HepG2 (cell line): Measurements from ENCODE around the gene RAET1L. TPM values are rescaled to one million over a fixed set of nuclear protein-coding genes. Genes with fewer than 3 reads are reported as not detected.

ENCODE experiments used
- ATAC-seq: fragments of 200-7000 bp; cut with Tn5 transposase; 3 replicates; pipeline ENCODE4 v1.9.1; 2020; ENCODE audit warnings: mild to moderate bottlenecking, moderate library complexity
- BruUV-seq: library from RNA; stranded (reverse); fragments of 400-500 nt; replicated peaks from 2 replicates; lab custom pipeline; 2021; lab: Mats Ljungman, UMichigan
- CTCF ChIA-PET: fragments of 300-600 bp; formaldehyde crosslinking; extraction: SDS; loops from one replicate; lab custom pipeline; 2021; ENCODE audit warnings: low total read pairs, inconsistent platforms, low intra/inter-chr PET ratio; lab: Yijun Ruan, JAX
- POLR2A ChIA-PET: fragments of 350-600 bp; sonication (Branson Sonifier 250); formaldehyde crosslinking; loops from one replicate; lab custom pipeline; 2020; ENCODE audit warnings: antibody characterized with exemption, inconsistent platforms; lab: Yijun Ruan, JAX
- DNase-seq: peaks from one replicate; pipeline ENCODE4 v3.0.0-alpha.2; 2015; ENCODE audit warnings: low spot score
- FAIRE-seq: peaks from 3 replicates; lab custom pipeline; 2011; peaks lifted over from hg19 to GRCh38; lab: Jason Lieb, UNC
- H2AFZ ChIP-seq: one replicate; pipeline ENCODE4 v1.6.1; 2011; ENCODE audit warnings: low read length, inconsistent platforms
- H3K27ac ChIP-seq: fragments of 300-600 bp; 3 replicates; pipeline ENCODE4 v1.8.0; 2011; ENCODE audit warnings: mixed run types, mild to moderate bottlenecking, mixed read lengths, low read length, inconsistent platforms; ENCODE audit not compliant: insufficient read depth; ENCODE audit errors: extremely low read length
- H3K27me3 ChIP-seq, 2 experiments: fragments of 200-600 bp in 1 of 2; 2 replicates in 1 of 2; 3 replicates in 1 of 2; pipeline versions ENCODE4 v1.6.0 to v1.8.0; 2011; ENCODE audit warnings: low read length in 2 of 2, mild to moderate bottlenecking in 2 of 2, moderate library complexity in 2 of 2, inconsistent platforms in 1 of 2; ENCODE audit not compliant: insufficient read depth in 2 of 2, control insufficient read depth in 1 of 2
- H3K36me3 ChIP-seq, 2 experiments: fragments of 200-600 bp in 1 of 2; replicated peaks in 1 of 2; 2 replicates in 1 of 2; 3 replicates in 1 of 2; pipeline versions ENCODE4 v1.5.1 to v1.8.0; 2011; ENCODE audit warnings: low read length in 2 of 2, inconsistent platforms in 1 of 2; ENCODE audit not compliant: insufficient read depth in 2 of 2, control insufficient read depth in 1 of 2
- H3K4me1 ChIP-seq: 2 replicates; pipeline ENCODE4 v1.5.1; 2012; ENCODE audit warnings: low read length, inconsistent platforms; ENCODE audit not compliant: insufficient read depth
- H3K4me2 ChIP-seq: 2 replicates; pipeline ENCODE4 v1.6.0; 2011; ENCODE audit warnings: low read depth, low read length, inconsistent platforms
- H3K4me3 ChIP-seq, 3 experiments: fragments of 200-600 bp in 1 of 3; sonication (generic), shearing (Covaris generic) in 1 of 3; replicated peaks in 1 of 3; 2 replicates each; pipeline ENCODE4 v1.5.1; 2011 to 2016; ENCODE audit warnings: low read length in 3 of 3, inconsistent platforms in 2 of 3, low read depth in 2 of 3, mild to moderate bottlenecking in 2 of 3, control low read depth in 1 of 3, mixed read lengths in 1 of 3; ENCODE audit not compliant: insufficient read depth in 1 of 3
- H3K79me2 ChIP-seq: one replicate; pipeline ENCODE4 v1.6.1; 2011; ENCODE audit warnings: low read length, inconsistent platforms; ENCODE audit not compliant: insufficient read depth
- H3K9ac ChIP-seq: 2 replicates; pipeline ENCODE4 v1.6.0; 2011; ENCODE audit warnings: mild to moderate bottlenecking, low read depth, low read length, inconsistent platforms; ENCODE audit not compliant: insufficient read depth
- H3K9me3 ChIP-seq: 2 replicates; pipeline ENCODE4 v1.5.1; 2012; ENCODE audit warnings: mild to moderate bottlenecking, low read length
- H4K20me1 ChIP-seq: 2 replicates; pipeline ENCODE4 v1.6.0; 2011; ENCODE audit warnings: inconsistent platforms, mild to moderate bottlenecking, low read length, moderate library complexity; ENCODE audit not compliant: insufficient read depth
- ARNT ChIP-seq: fragments of 450-650 bp; IDR thresholded peaks from 2 replicates; pipeline ENCODE4 v1.6.1; 2017
- CSRNP2 ChIP-seq: sonication (generic); formaldehyde crosslinking; conservative IDR thresholded peaks from 2 replicates; pipeline ENCODE4 v1.8.0; 2022; ENCODE audit warnings: low read depth, missing genetic modification reagents
- NFE2 ChIP-seq: sonication (generic); formaldehyde crosslinking; IDR thresholded peaks from 2 replicates; pipeline ENCODE4 v1.4.0; 2020; ENCODE audit warnings: missing genetic modification reagents
- NPAS2 ChIP-seq: sonication (generic); formaldehyde crosslinking; IDR thresholded peaks from 2 replicates; pipeline ENCODE4 v1.8.0; 2022; ENCODE audit warnings: mild to moderate bottlenecking, missing genetic modification reagents, borderline replicate concordance
- PREB ChIP-seq: sonication (generic); formaldehyde crosslinking; IDR thresholded peaks from 2 replicates; pipeline ENCODE4 v1.4.0; 2020; ENCODE audit warnings: missing genetic modification reagents
- TP53 ChIP-seq: sonication (generic); formaldehyde crosslinking; conservative IDR thresholded peaks from 2 replicates; pipeline ENCODE4 v1.4.0; 2020; ENCODE audit warnings: missing genetic modification reagents
- ZBTB21 ChIP-seq: sonication (generic); formaldehyde crosslinking; IDR thresholded peaks from 2 replicates; pipeline ENCODE4 v1.4.0; 2020; ENCODE audit warnings: missing genetic modification reagents
- ZBTB43 ChIP-seq: sonication (generic); formaldehyde crosslinking; conservative IDR thresholded peaks from 2 replicates; pipeline ENCODE4 v1.4.0; 2020; ENCODE audit warnings: missing genetic modification reagents
- ZFP36L1 ChIP-seq: sonication (generic); formaldehyde crosslinking; IDR thresholded peaks from 2 replicates; pipeline ENCODE4 v1.8.0; 2022; ENCODE audit warnings: mild to moderate bottlenecking, missing genetic modification reagents, moderate library complexity
- ZNF333 ChIP-seq: sonication (generic); formaldehyde crosslinking; IDR thresholded peaks from 2 replicates; pipeline ENCODE4 v1.4.0; 2020; ENCODE audit warnings: mild to moderate bottlenecking, missing genetic modification reagents, borderline replicate concordance
- ZNF343 ChIP-seq: sonication (generic); formaldehyde crosslinking; IDR thresholded peaks from 2 replicates; pipeline ENCODE4 v1.4.0; 2020; ENCODE audit warnings: mild to moderate bottlenecking, missing genetic modification reagents
- ZNF724P ChIP-seq: sonication (generic); formaldehyde crosslinking; IDR thresholded peaks from 2 replicates; pipeline ENCODE4 v1.8.0; 2022; ENCODE audit warnings: missing genetic modification reagents, borderline replicate concordance
- ZNF788 ChIP-seq: sonication (generic); formaldehyde crosslinking; IDR thresholded peaks from 2 replicates; pipeline ENCODE4 v1.5.0; 2020; ENCODE audit warnings: mild to moderate bottlenecking, missing genetic modification reagents, borderline replicate concordance
- ZSCAN9 ChIP-seq: IDR thresholded peaks from 2 replicates; pipeline ENCODE4 v1.6.1; 2016; ENCODE audit warnings: borderline replicate concordance
- WGBS: methylation state at CpG from one replicate; pipeline ENCODE4 v1.1.6; 2017; ENCODE audit warnings: low lambda C conversion rate; 5-methylcytosine and 5-hydroxymethylcytosine counted together
- in situ Hi-C: cut with HindIII; loops from 2 replicates; pipeline ENCODE4 v1.10.0; 2017; ENCODE audit warnings: low pct_unique_long_range_greater_than_20kb; ENCODE audit not compliant: extremely low pct_ligation_motif_present
- intact Hi-C: fragments of 100-400 bp; cut with micrococcal nuclease; formaldehyde crosslinking; loops from one replicate; pipeline ENCODE4 v1.10.0; 2022; ENCODE audit not compliant: unreplicated experiment
- polyA plus RNA-seq, 8 experiments: library from polyadenylated mRNA; depleted of rRNA in 3 of 8; stranded (reverse) in 7 of 8; unstranded in 1 of 8; fragments of >200 nt; fragmentation: Illumina TruSeq in 4 of 8; extraction: Trizol in 4 of 8; gene quantifications; 2 replicates each; pipeline versions ENCODE4 v1.2.1 to v1.2.3, GENCODE V29; 2011 to 2016; ENCODE audit warnings: low read depth in 4 of 8, missing spikeins in 1 of 8, mixed read lengths in 1 of 8; ENCODE audit not compliant: insufficient read depth in 1 of 8
- total RNA-seq, 5 experiments: library from RNA; depleted of rRNA; stranded (reverse); fragments of >200 nt; fragmentation: Illumina TruSeq; extraction: Trizol; gene quantifications; 2 replicates each; pipeline ENCODE4 v1.2.3, GENCODE V29; 2016; ENCODE audit warnings: low read depth in 1 of 5
- TF ChIP-seq, protein P1 (sequence below): sonication (generic); formaldehyde crosslinking; IDR thresholded peaks from 2 replicates; pipeline ENCODE4 v1.4.0; 2020; ENCODE audit warnings: missing genetic modification reagents
- TF ChIP-seq, protein P2 (sequence below): sonication (generic); formaldehyde crosslinking; IDR thresholded peaks from 2 replicates; pipeline ENCODE4 v1.4.0; 2020; ENCODE audit warnings: missing genetic modification reagents, mild to moderate bottlenecking, borderline replicate concordance

Gene RAET1L
- total and polyA plus RNA-seq, 2 of the 13 experiments (the other 11 are each of a cell fraction or from before 2014, with no cell fraction given), result not detected

DNA sequence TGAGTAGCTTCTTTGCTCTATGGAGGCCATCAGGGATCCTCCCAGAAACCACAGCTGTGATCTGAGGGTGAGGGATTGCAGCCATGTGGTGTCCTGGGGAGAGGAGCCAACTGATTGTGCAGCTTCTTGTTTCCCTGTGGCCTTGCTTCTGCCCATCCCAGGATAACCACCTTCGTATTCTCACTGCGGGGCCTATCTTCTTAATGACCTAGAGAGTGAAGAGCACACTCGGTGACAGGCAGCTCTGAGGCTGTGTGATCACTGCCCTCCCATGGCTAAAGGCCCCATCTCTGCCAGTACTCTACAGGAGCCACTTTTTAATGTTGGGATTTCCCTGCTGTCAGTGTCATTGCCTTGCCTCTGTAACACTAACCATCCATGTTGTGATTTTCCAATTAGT, 5.3 kb upstream of the RAET1L start:
- ATAC-seq (no peak), DNase-seq (no peak), FAIRE-seq (no peak)
- Histone ChIP-seq H3K9me3 (no peaks in the 10 kb centered on the region), H2AFZ (no peak overlapping the region), H3K79me2 (no peaks in the 10 kb centered on the region), H3K4me3 (no peak overlapping the region), H3K27me3 (peaks cover 3 to 57% of the 10 kb centered on the region in 2 experiments), H3K4me2 (no peak overlapping the region), H3K4me1 (no peaks in the 10 kb centered on the region), H3K27ac (no peak overlapping the region), H3K36me3 (no peaks in the 10 kb centered on the region), H4K20me1 (no peaks in the 10 kb centered on the region), H3K9ac (no peak overlapping the region)
- ChIA-PET POLR2A (no interaction called here), CTCF (no interaction called here)
- intact Hi-C loops (no loop called here), in situ Hi-C loops (no loop called here)
- WGBS, result 3% methylated on average over 3 of the region's 3 CpGs
- no TSS peak for BruUV-seq
- TF ChIP-seq ZNF343 (CRISPR knock-in tag) (no peak), ZBTB21 (CRISPR knock-in tag) (no peak), ZNF333 (CRISPR knock-in tag) (no peak), ZBTB43 (CRISPR knock-in tag) (no peak), PREB (CRISPR knock-in tag) (no peak), TP53 (CRISPR knock-in tag) (no peak), NPAS2 (CRISPR knock-in tag) (no peak), ZFP36L1 (CRISPR knock-in tag) (no peak), CSRNP2 (CRISPR knock-in tag) (no peak), ZSCAN9 (no peak), ARNT (no peak), NFE2 (no peak), ZNF724P (CRISPR knock-in tag) (no peak), ZNF788 (no peak)
- TF ChIP-seq, protein P1, sequence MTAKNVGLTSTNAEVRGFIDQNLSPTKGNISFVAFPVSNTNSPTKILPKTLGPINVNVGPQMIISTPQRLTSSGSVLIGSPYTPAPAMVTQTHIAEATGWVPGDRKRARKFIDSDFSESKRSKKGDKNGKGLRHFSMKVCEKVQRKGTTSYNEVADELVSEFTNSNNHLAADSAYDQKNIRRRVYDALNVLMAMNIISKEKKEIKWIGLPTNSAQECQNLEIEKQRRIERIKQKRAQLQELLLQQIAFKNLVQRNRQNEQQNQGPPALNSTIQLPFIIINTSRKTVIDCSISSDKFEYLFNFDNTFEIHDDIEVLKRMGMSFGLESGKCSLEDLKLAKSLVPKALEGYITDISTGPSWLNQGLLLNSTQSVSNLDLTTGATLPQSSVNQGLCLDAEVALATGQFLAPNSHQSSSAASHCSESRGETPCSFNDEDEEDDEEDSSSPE (CRISPR knock-in tag), result no peak
- TF ChIP-seq, protein P2, sequence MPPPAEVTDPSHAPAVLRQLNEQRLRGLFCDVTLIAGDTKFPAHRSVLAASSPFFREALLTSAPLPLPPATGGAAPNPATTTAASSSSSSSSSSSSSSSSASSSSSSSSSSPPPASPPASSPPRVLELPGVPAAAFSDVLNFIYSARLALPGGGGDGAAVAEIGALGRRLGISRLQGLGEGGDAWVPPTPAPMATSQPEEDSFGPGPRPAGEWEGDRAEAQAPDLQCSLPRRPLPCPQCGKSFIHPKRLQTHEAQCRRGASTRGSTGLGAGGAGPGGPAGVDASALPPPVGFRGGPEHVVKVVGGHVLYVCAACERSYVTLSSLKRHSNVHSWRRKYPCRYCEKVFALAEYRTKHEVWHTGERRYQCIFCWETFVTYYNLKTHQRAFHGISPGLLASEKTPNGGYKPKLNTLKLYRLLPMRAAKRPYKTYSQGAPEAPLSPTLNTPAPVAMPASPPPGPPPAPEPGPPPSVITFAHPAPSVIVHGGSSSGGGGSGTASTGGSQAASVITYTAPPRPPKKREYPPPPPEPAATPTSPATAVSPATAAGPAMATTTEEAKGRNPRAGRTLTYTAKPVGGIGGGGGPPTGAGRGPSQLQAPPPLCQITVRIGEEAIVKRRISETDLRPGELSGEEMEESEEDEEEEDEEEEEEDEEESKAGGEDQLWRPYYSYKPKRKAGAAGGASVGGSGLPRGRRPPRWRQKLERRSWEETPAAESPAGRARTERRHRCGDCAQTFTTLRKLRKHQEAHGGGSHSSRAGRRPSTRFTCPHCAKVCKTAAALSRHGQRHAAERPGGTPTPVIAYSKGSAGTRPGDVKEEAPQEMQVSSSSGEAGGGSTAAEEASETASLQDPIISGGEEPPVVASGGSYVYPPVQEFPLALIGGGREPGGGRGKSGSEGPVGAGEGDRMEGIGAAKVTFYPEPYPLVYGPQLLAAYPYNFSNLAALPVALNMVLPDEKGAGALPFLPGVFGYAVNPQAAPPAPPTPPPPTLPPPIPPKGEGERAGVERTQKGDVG, result no peak
